ENCODE results near the gene ILK.

GRCh38 chr11:6629892-6630631 lies 26.5 kb downstream of the ILK start:
- TF ChIP-seq CTCF (IDR thresholded peaks at IDR 0.05; ENCODE audit: extremely low read depth in 1 of 2, insufficient read depth in 1 of 2, low read depth in 1 of 2, low read length in 2 of 2) (no peak), POLR2A (IDR thresholded peaks at IDR 0.05; ENCODE audit: low read depth, low read length) (no peak), JUN (IDR thresholded peaks at IDR 0.05; ENCODE audit: borderline replicate concordance, insufficient read depth, insufficient read length, low read depth) (no peak), MAX (IDR thresholded peaks at IDR 0.05; ENCODE audit: insufficient read depth, insufficient read length) (no peak)

Measured in endothelial cell of umbilical vein (primary cell).